Measurements from ENCODE around the gene UQCC2.

Gene UQCC2

DNA sequence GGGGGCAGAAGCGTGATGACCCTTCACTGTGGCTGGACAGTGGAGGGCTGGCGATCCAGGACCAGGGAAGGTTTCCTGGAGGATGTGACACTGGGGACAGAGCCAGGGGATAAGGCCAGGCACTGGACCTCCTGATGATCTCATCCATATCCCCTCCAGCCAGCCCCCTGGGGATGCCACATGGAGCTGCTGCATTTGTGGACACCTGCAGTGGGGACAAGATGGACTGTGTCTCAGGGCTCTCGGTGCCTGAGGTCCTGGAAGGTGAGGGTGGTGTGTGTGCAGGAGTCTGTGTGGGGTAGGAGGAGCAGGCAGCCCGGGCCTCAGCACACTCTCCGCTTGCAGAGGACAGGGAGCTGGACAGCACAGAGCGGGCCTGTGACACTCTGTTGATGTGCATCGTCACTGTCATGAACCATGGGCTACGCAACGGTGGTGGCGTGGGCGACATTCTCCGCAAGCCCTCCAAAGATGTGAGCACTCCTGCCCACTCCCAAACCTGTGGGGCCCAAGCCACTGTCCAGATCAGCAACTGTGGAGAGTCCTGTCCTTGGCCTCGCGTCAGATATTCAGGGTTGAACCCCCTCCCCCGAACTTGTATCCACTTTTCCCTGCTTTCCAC, 19.9 kb downstream of the UQCC2 start:
- DNase-seq (ENCODE audit: low read depth in 2 of 2), result no peak

DNA sequence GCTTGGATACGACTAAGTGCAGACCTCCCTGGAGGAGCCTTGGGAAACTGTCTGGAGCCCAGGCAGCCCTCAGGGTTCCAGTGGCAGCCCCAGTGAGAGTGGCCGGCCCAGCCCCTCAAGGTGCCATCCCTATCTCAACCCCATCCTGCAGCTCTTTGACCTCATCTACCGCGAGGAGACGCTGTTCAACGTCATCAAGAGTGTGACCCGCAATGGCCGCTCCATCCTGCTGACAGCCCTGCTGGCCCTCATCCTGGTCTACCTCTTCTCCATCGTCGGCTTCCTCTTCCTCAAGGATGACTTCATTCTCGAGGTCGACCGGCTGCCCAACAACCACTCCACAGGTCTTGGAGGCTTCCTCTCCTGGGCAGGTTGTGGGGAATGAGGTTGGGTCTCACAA, 20.7 kb downstream of the UQCC2 start:
- DNase-seq (ENCODE audit: low read depth in 2 of 2), result no peak

DNA sequence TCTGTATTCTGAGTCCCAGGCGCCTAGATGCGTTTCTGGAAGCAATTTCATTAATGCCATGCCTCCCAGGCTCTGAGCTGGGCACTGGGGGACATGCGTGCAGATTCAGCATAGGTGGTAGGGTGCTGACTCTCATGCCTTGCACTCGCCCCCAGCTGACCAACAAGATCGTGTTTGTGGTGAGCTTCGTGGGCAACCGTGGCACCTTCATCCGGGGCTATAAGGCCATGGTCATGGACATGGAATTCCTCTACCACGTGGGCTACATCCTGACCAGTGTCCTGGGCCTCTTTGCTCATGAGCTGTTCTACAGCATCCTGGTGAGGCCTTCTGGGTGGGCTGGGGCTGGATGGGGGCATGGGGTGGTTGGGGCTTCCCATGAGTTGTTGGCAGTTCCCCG, 21.6 kb downstream of the UQCC2 start:
- DNase-seq (ENCODE audit: low read depth in 2 of 2), result no peak

DNA sequence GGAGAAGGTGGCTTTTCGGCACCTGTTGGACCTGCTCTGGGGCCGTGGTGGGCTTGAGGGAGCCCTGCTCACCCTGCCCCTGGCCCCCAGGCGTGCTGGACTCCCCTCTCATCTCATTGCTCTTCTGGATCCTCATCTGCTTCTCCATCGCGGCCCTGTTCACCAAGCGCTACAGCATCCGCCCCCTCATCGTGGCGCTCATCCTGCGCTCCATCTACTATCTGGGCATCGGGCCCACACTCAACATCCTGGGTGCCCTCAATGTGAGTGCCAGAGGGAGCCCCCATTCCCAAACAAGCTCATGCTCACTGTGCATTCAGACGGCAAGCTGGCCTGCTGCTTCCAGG, 22.4 kb downstream of the UQCC2 start:
- DNase-seq (ENCODE audit: low read depth in 2 of 2), result no peak

DNA sequence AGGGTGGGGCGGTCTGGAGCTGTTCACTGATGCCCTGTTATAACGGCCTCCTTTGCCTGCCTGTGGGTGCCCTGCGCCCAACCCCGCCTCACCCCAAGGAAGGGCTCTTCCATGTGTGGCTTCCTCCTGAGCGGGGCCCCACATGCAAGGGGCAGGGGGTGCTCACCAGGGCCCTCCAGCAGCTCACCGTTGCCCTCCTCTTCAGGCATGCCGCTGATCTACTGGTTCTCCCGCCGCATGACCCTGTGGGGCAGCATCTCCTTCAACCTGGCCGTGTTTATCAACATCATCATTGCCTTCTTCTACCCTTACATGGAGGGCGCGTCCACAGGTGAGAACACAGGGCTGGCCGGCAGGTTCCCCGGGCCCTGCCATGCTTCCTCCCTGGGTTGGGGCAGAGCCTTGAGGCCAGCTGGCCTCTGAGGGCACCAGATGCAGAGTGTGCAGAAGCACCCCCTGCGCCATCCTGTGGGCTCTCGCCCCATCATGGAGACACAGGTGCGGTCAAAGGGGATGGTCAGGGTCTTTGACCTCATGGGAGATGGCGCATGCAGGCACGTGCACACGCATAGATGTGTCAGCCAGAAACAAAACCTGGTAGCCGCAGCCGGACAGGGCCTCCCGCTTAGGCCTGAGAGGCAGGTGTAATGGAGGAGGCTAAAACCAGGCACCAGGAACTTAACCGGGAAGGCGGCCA, 22.9 kb downstream of the UQCC2 start:
- DNase-seq (ENCODE audit: low read depth in 2 of 2), result no peak

DNA sequence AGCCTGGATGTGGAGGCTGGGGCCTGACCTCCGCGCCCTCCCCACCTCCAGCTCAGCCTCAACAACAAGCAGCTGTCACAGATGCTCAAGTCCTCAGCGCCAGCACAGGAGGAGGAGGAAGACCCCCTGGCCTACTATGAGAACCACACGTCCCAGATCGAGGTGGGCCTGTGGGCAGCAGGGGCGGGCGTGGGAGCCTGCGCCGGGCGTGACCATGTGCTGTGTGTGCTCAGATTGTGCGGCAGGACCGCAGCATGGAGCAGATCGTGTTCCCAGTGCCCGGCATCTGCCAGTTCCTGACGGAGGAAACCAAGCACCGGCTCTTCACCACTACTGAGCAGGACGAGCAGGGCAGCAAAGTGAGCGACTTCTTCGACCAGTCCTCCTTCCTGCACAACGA, 23.5 kb downstream of the UQCC2 start:
- no peak for DNase-seq (ENCODE audit: low read depth in 2 of 2)

DNA sequence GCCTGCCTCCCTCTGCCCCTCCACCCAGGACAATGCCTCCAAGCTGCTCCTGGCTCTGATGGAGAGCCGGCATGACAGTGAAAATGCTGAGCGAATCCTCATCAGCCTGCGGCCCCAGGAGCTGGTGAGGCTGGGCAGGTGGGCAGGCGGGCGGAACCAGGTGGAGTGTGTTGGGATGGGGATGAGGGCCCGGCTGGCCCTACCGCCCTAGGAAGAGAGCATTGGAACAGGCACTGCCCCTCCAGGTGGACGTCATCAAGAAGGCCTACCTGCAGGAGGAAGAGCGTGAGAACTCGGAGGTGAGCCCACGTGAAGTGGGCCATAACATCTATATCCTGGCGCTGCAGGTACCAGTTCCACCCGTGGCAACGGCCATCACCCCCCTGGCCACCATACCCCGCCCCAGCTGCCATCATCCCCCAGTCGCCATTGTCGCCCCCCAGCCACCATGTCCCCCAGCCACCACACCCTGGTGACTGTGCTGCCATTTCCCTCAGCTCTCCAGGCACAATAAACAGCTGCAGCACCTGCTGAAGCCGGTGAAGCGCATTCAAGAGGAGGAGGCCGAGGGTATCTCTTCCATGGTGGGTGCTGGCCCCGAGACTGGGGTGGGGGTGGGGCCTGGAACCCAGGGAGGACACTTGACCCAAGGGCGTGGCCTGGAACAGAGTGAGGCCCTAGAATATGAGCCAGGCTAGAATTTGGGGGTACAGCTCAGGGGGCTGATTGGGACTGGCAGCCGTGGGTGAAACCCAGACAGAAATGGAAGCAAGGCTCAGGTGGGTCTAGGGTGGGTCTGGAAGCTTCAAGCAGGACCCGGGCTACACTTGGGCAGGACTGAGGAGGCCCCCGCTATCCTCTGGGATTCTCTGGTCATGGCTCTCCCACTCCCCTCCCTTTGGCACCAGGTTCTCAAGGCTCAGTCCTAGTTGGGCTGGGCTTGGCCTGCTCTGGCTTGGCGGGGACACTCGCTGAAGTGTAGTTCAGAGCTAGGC, 24.2 kb downstream of the UQCC2 start:
- no peak for DNase-seq (ENCODE audit: low read depth in 2 of 2)

DNA sequence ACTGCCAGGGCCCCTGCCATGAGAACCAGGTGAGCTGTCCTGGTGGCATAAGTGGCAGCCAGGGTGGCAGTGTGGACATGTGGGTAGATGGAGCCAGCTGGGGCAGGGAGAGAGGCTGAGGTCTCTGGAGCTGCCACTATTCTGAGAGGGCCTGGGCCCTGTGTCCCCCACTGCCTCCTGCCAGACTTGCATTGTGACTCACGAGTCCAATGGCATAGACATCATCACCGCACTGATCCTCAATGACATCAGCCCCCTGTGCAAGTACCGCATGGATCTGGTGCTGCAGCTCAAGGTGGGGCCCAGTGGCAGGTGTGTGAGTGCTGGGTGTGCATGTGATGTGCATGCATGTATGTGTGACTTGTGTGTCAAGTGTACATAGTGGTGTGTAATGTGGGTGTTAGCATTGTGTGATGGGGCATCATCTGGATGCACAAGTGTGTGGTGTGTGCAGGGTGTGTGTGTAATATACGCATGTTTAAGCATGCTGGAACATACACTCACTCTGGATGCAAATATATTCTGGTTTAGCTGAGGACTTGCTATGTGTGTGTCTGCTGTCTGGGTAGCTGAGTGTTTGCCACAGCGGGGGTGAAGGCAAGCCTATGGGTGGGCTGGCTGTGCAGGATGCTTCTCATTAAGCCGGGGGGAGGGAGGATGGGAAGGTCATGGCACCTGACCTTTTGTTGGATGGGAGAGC, 25.1 kb downstream of the UQCC2 start:
- DNase-seq (ENCODE audit: low read depth in 2 of 2), result no peak

DNA sequence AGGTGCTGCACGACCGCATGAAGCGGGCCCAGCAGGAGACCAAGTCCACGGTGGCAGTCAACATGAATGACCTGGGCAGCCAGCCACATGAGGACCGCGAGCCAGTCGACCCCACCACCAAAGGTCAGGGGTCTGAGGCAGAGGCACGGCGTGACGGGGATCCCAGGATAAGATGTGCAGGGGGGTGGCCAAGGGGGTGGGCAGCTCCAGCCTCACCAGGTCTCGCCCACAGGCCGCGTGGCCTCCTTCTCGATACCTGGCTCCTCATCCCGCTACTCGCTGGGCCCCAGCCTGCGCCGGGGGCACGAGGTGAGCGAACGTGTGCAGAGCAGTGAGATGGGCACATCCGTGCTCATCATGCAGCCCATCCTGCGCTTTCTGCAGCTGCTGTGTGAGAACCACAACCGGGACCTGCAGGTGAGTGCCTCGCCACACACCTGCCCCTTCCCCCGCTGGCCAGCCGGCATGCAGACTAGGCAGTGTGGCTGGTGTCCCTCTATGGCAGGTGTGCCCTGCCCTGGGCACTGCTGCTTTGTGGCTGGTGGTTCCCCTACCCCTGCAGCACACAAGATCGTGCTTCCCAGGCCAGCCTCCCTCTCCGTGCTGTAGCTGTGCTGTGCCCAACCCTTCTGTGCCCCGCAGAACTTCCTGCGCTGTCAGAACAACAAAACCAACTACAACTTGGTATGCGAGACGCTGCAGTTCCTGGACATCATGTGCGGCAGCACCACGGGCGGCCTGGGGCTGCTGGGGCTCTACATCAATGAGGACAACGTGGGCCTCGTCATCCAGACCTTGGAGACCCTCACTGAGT, 25.9 kb downstream of the UQCC2 start:
- DNase-seq (ENCODE audit: low read depth in 2 of 2), result no peak

DNA sequence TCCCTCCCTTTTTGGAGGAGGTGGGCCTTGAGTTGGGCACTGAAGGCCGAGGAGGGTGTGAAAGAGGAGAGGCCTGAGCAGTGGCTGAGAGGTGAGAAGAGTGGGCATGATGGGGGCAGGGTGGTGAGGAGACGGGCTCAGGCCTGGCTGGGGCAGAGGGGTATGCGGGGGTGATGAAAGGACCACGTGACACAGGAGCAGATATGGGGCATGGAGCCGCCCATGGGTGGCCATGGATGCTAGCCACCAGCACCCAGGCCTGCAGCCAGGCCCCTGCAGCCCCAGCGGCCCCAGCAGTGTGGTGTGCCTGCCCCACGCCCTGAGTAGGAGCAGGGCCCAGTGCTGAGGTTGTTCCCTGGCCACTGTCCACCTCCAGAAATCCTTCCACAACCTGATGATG, 26.5 kb downstream of the UQCC2 start:
- no peak for DNase-seq (ENCODE audit: low read depth in 2 of 2)

DNA sequence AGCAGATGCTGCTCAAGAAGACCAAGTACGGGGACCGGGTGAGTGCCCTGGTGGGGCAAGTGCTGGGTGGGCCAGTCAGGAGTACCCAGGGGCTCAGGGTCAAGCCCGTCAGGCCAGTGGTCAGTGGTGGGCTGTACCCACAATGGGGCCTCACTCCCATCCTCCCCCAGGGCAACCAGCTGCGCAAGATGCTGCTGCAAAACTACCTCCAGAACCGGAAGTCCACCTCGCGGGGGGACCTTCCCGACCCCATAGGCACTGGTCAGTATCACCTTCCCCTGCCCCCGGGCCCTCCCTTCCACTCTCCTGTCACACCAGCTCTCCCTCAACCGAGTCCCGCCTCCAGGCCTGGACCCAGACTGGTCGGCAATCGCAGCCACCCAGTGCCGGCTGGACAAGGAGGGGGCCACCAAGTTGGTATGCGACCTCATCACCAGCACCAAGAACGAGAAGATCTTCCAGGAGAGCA, 27.0 kb downstream of the UQCC2 start:
- DNase-seq (ENCODE audit: low read depth in 2 of 2), result no peak

DNA sequence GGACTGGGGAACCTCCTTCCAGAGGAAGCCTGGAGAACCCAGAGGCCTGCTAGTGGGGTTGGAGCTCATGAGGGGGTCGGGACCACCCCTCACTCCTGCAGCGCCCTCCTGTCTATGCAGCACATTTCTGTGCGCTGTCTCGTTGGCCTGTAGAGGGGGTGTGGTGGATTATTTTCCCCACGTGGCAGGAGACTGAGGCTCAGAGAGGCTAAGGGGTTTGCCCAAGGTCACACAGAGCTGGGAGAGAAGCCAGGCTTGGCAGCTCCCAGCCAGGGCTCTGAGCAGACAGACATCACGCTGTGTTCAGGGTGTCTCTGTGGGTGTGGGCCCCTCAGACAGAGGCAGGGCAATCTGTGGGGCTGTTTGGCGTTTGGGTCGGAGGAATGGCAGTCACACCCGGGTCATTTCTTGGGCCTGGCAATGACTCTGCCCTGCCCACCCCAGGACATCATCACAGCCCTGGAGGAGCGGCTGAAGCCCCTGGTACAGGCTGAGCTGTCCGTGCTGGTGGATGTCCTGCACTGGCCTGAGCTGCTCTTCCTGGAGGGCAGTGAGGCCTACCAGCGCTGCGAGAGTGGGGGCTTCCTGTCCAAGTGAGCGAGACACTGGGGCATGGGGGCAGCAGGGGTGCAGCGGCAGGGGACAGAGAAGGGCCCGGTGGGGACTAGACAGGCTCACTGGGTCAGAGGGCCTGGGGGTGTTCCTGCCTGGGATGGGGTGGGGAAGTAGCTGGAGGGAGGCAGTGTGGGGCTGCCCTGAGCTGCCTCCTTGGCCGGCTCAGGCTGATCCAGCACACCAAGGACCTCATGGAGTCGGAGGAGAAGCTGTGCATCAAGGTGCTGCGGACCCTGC, 27.7 kb downstream of the UQCC2 start:
- no peak for DNase-seq (ENCODE audit: low read depth in 2 of 2)

DNA sequence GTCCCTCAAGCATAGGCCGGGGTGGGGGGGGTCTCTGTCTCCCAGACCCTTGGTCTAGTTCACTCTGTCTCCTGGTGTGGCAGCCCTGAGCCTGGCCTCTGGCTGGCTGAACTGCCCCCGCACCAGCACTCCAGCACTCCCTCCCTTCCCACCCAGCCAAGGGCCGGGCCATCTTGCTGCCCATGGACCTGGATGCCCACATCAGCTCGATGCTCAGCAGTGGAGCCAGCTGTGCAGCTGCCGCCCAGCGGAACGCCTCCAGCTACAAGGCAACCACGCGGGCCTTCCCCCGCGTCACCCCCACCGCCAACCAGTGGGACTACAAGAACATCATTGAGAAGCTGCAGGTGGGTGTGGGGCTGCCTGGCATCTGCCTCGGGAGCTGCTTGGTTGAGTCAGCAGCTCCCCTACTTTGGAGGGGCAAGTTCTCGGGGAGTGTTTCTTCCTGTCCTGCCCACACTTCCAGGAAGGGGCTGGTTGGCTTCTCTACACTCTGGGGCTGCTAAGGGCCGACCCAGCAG, 28.4 kb downstream of the UQCC2 start:
- peak in 1 of 2 donors; percentile 31 for DNase-seq (ENCODE audit: low read depth in 2 of 2)

DNA sequence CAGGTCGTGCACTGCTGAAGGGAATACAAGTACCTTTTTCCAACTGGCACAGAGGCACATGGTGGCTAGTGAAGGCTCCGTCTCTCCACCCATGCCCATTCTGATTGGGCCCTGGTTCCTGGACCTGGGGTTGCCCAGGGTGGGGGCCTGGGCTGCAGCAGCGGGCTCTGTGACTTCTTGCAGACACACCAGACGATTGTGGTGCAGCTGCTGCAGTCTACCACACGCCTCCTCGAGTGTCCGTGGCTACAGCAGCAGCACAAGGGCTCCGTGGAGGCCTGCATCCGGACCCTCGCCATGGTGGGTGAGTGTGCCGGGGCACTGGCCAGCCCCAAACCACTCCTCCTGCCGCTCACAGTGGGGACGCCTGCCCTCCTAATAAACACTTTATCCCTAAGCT, 29.2 kb downstream of the UQCC2 start:
- no peak for DNase-seq (ENCODE audit: low read depth in 2 of 2)

DNA sequence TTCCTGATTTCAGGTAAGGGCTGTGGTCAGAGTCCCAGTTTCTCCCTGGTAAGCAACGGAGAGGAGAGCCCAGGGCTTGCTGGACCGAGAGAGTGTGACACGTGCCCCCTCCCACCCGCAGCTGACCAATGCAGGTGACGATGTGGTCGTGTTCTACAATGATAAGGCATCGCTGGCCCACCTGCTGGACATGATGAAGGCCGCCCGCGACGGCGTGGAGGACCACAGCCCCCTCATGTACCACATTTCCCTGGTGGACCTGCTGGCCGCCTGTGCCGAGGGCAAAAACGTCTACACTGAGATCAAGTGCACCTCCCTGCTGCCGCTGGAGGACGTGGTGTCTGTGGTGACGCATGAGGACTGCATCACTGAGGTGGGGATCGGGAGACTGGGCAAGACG, 31.7 kb downstream of the UQCC2 start:
- no peak for DNase-seq (ENCODE audit: low read depth in 2 of 2)

DNA sequence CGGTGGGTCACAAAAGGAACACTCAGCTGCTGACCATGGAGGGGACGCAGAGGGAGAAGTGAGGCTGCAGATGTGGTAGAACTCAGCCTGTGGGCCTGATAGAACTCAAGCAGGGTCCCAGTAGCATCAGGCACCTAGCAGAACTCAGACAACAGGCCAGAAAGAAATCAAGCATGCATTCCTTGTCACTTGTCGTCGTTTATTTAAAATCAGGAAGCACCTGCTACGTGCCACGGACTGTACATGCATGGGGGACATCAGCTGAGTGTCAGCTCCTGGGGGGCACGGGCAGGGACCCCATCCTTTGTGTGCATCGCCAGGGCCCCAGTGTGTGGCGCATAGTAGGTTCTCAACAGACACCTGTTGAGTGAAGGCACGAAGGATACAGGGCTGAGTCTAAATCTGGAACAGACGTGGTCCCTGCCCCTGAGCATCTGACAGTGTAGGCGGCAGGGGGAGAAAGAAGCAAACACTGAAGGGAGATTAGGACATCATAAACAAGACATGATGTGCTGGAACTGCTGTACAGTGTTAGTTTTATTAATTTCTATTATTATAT, 32.5 kb downstream of the UQCC2 start:
- DNase-seq (ENCODE audit: low read depth in 2 of 2), result no peak

DNA sequence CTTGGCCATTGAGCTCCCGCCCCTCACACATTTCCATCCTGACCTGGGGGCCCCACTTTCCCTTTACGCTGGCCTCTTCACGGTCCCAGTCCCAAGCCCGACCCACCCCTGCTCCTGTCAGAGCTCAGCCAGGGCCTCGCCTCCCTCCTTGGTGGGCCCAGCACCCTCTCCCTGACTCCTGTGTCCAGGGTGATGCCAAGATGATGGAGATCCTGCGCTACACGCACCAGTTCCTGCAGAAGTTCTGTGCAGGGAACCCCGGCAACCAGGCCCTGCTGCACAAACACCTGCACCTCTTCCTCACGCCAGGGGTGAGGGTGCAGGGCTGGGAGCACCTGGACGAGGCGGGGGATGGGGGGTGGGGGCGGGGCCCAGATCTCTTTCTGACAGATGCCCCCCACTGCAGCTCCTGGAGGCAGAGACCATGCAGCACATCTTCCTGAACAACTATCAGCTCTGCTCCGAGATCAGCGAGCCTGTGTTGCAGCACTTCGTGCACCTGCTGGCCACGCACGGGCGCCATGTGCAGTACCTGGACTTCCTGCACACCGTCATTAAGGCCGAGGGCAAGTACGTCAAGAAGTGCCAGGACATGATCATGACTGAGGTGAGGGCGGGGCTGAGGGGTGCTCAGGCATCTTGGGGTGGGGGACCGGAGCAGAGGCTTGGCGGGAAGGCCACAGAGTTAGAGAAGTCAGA, 33.1 kb downstream of the UQCC2 start:
- DNase-seq (ENCODE audit: low read depth in 2 of 2), result no peak

DNA sequence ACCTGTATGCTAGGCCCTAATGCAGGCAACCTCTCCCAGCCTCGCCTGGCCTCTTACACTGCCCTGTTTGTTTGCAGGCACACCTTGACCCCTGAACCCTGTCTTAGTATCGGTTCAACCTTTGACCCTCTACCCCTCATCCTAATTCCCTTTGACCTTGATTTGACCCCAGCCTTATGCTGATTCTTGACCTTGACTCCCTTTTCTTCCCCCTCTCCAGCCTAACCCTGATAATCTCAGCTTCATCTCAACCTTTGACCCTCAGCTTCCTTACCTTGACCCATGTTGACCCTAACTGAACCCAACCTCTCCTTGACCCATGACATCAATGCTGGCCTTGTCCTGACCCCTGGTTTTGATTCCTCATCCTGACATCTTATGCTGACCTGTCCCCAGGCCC, 33.8 kb downstream of the UQCC2 start:
- DNase-seq (ENCODE audit: low read depth in 2 of 2), result no peak

DNA sequence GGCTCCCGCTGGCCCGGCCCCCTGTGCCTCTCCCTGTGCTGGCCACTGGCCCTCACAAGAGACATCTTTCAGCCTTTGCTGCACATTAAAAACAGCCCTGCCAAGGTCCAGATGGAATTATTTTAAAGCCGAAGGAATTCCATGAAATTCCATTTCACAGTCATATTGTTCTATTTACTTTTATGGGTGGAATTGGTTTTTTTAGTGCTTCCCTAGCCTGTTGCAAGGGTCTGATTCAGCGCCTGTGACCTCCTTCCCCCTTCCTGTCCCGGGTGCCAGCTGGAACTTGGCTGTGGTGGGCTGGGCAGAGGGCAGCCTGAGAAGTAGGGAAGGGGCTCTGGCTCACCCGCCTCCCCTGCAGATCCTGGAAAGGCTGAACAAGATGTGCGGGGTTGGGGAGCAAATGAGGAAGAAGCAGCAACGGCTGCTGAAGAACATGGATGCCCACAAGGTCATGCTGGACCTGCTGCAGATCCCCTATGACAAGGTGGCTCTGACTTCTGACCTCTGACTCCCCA, 34.3 kb downstream of the UQCC2 start:
- no peak for DNase-seq (ENCODE audit: low read depth in 2 of 2)

Data from activated CD4-positive, alpha-beta T cell treated with anti-CD3 and anti-CD28 coated beads for 24 hours (primary cell).